Esophagus (tissue), 2 donors: ENCODE data around the gene TTC6. TPM values are rescaled to one million over a fixed set of nuclear protein-coding genes. Genes with fewer than 3 reads are reported as not detected.

Experiments used
- H3K27ac ChIP-seq, 2 donors: one replicate each; pipeline ENCODE4 v1.5.1; 2013; ENCODE audit warnings: low read depth in 2 of 2, mild to moderate bottlenecking in 2 of 2, inconsistent platforms in 1 of 2, low read length in 1 of 2, moderate library complexity in 1 of 2
- H3K27me3 ChIP-seq, 2 donors: one replicate each; pipeline ENCODE4 v1.6.1; 2013; ENCODE audit warnings: low read length in 2 of 2, control low read depth in 1 of 2, mild to moderate bottlenecking in 1 of 2; ENCODE audit not compliant: insufficient read depth in 2 of 2, control insufficient read depth in 1 of 2
- H3K36me3 ChIP-seq, 2 donors: one replicate each; pipeline ENCODE4 v1.6.1; 2013; ENCODE audit warnings: low read length in 1 of 2; ENCODE audit not compliant: control insufficient read depth in 2 of 2, insufficient read depth in 2 of 2
- H3K4me1 ChIP-seq, 2 donors: one replicate each; pipeline ENCODE4 v1.6.1; 2013; ENCODE audit warnings: low read length in 1 of 2; ENCODE audit not compliant: control insufficient read depth in 2 of 2, insufficient read depth in 2 of 2
- H3K4me3 ChIP-seq, 2 donors: one replicate each; pipeline ENCODE4 v1.5.1; 2013; ENCODE audit warnings: low read length in 2 of 2, mild to moderate bottlenecking in 2 of 2, low read depth in 1 of 2, moderate library complexity in 1 of 2
- H3K9me3 ChIP-seq, 2 donors: one replicate each; pipeline ENCODE4 v1.6.1; 2013; ENCODE audit warnings: mild to moderate bottlenecking in 2 of 2, low read depth in 1 of 2, low read length in 1 of 2, moderate library complexity in 1 of 2; ENCODE audit not compliant: control insufficient read depth in 2 of 2, insufficient read depth in 1 of 2
- whole genome bisulfite sequencing, 2 donors: extraction: QIAGEN DNeasy Blood & Tissue Kit; methylation state at CpG; one replicate each; pipeline ENCODE4 v1.1.7; 2013; 5-methylcytosine and 5-hydroxymethylcytosine counted together
- polyA plus RNA-seq, 2 donors: library from polyadenylated mRNA; stranded (reverse); fragments of 200-250 nt; gene quantifications; one replicate each; pipeline ENCODE4 v1.2.3, GENCODE V29; 2013
- donor health status: healthy with polysubstance abuse.
- donor health status: Bipolar disorder and iron deficiency.

TTC6 gene
- polyA plus RNA-seq, 2 donors: 0.27 to 2.4 TPM

GRCh38 chr14:37563189-37563588, 32.2 kb upstream of the TTC6 start:
- Histone ChIP-seq H3K36me3 (no peaks in the 10 kb centered on the region), H3K4me3 (no peak overlapping the region), H3K9me3 (no peaks in the 10 kb centered on the region), H3K4me1 (no peaks in the 10 kb centered on the region), H3K27ac (no peak overlapping the region), H3K27me3 (no peaks in the 10 kb centered on the region)
- 78 to 84% methylated on average over 2 of the region's 2 CpGs for whole genome bisulfite sequencing, 2 donors

GRCh38 chr14:37565550-37565949, 29.9 kb upstream of the TTC6 start:
- H3K4me3 ChIP-seq: no peak overlapping the region
- H3K27ac ChIP-seq: no peak overlapping the region
- no peaks in the 10 kb centered on the region for H3K27me3 ChIP-seq
- H3K36me3 ChIP-seq: no peaks in the 10 kb centered on the region
- no peaks in the 10 kb centered on the region for H3K9me3 ChIP-seq
- WGBS, 2 donors: 78 to 92% methylated on average over 1 of the region's 1 CpG
- no peaks in the 10 kb centered on the region for H3K4me1 ChIP-seq

- H3K4me1 ChIP-seq: no peaks in the 10 kb centered on the region
- H3K9me3 ChIP-seq: no peaks in the 10 kb centered on the region
- H3K27me3 ChIP-seq: no peaks in the 10 kb centered on the region
- H3K27ac ChIP-seq: peak overlapping the region in 1 of 2 donors; percentile 44
- 22 to 29% methylated on average over 3 of the region's 3 CpGs for WGBS, 2 donors
- no peaks in the 10 kb centered on the region for H3K36me3 ChIP-seq
- no peak overlapping the region for H3K4me3 ChIP-seq
Observed at GRCh38 chr14:37566811-37567371, 28.5 kb upstream of the TTC6 start.

- H3K4me1 ChIP-seq: no peaks in the 10 kb centered on the region
- no peaks in the 10 kb centered on the region for H3K27me3 ChIP-seq
- 90 to 92% methylated on average over 7 of the region's 7 CpGs for WGBS, 2 donors
Observed at GRCh38 chr14:37569729-37570128, 25.7 kb upstream of the TTC6 start.

GRCh38 chr14:37571391-37571790, 24.0 kb upstream of the TTC6 start:
- WGBS, 2 donors: 87 to 95% methylated on average over 4 of the region's 4 CpGs
- Histone ChIP-seq H3K36me3 (no peaks in the 10 kb centered on the region), H3K27ac (no peak overlapping the region), H3K4me1 (no peaks in the 10 kb centered on the region), H3K9me3 (no peaks in the 10 kb centered on the region), H3K27me3 (no peaks in the 10 kb centered on the region), H3K4me3 (no peak overlapping the region)

More at GRCh38 chr14:37569729-37570128, 25.7 kb upstream of the TTC6 start:
- Histone ChIP-seq H3K36me3 (no peaks in the 10 kb centered on the region), H3K27ac (no peak overlapping the region), H3K4me3 (no peak overlapping the region), H3K9me3 (no peaks in the 10 kb centered on the region)

GRCh38 chr14:37573356-37573755, 22.1 kb upstream of the TTC6 start:
- no peaks in the 10 kb centered on the region for H3K9me3 ChIP-seq

GRCh38 chr14:37579274-37579673, 16.2 kb upstream of the TTC6 start:
- H3K27me3 ChIP-seq: no peaks in the 10 kb centered on the region
- 26 to 41% methylated on average over 9 of the region's 9 CpGs for WGBS, 2 donors
- no peaks in the 10 kb centered on the region for H3K9me3 ChIP-seq
- no peak overlapping the region for H3K27ac ChIP-seq
- H3K4me1 ChIP-seq: peaks cover 0 to 2% of the 10 kb centered on the region in 2 donors
- H3K4me3 ChIP-seq: no peak overlapping the region
- H3K36me3 ChIP-seq: no peaks in the 10 kb centered on the region

More at GRCh38 chr14:37573356-37573755, 22.1 kb upstream of the TTC6 start:
- no peak overlapping the region for H3K27ac ChIP-seq
- WGBS, 2 donors: 84 to 85% methylated on average over 2 of the region's 2 CpGs
- H3K4me1 ChIP-seq: no peaks in the 10 kb centered on the region
- H3K4me3 ChIP-seq: no peak overlapping the region
- no peaks in the 10 kb centered on the region for H3K27me3 ChIP-seq
- H3K36me3 ChIP-seq: no peaks in the 10 kb centered on the region

GRCh38 chr14:37580146-37580545, 15.3 kb upstream of the TTC6 start:
- WGBS, 2 donors: 53 to 69% methylated on average over 2 of the region's 2 CpGs
- peak overlapping the region in 1 of 2 donors; percentile 6 for H3K27ac ChIP-seq

GRCh38 chr14:37583358-37584210, 11.8 kb upstream of the TTC6 start:
- Histone ChIP-seq H3K36me3 (peaks cover 0 to 2% of the 10 kb centered on the region in 2 donors), H3K9me3 (no peaks in the 10 kb centered on the region), H3K4me1 (peaks cover 0 to 2% of the 10 kb centered on the region in 2 donors), H3K27me3 (no peaks in the 10 kb centered on the region), H3K27ac (peak overlapping the region; percentile 83 to 96), H3K4me3 (peak overlapping the region; percentile 62 to 73)
- 4 to 6% methylated on average over 55 to 66 of the region's 67 CpGs for WGBS, 2 donors

More at GRCh38 chr14:37580146-37580545, 15.3 kb upstream of the TTC6 start:
- H3K27me3 ChIP-seq: no peaks in the 10 kb centered on the region
- H3K9me3 ChIP-seq: no peaks in the 10 kb centered on the region
- peaks cover 0 to 2% of the 10 kb centered on the region in 2 donors for H3K4me1 ChIP-seq
- H3K36me3 ChIP-seq: no peaks in the 10 kb centered on the region
- H3K4me3 ChIP-seq: no peak overlapping the region
